Left kidney (tissue), 2 donors: ENCODE results near the gene HDX. TPM values are rescaled to one million over a fixed set of nuclear protein-coding genes. Genes with fewer than 3 reads are reported as not detected.
"Not testable (repeated sequence)": the region's sequence is repeated elsewhere in the genome, so short reads cannot be mapped to it uniquely, and the experiment has no call there.

ENCODE experiments used
- DNase-seq: peaks from one replicate; pipeline ENCODE4 v3.0.0-alpha.2; 2013
- polyA plus RNA-seq: library from polyadenylated mRNA; unstranded; fragments of 120-200 nt; gene quantifications from one replicate; pipeline ENCODE4 v1.2.1, GENCODE V29; 2013; ENCODE audit not compliant: insufficient read length

Gene HDX
- polyA plus RNA-seq, 1 donor: 6.6 TPM

DNA sequence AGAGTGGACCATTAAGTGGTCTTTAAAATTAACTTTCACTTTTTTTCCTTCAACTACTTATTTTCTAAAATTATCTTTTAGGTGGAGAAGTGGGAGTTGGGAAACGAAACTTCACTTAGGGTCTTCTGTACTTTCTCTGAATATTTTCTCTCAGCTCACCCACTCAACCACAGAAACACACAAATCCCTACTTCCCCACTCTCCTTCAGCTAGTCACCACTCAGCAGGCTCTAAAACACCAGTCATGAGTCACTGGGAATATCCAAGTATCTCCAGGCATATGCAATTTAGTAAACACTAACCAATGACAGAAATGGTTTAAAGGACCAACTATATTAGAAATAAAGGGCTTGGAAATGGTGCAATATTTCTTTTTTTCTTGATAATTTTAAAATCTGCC, 161.3 kb downstream of the HDX start:
- DNase-seq: no peak

DNA sequence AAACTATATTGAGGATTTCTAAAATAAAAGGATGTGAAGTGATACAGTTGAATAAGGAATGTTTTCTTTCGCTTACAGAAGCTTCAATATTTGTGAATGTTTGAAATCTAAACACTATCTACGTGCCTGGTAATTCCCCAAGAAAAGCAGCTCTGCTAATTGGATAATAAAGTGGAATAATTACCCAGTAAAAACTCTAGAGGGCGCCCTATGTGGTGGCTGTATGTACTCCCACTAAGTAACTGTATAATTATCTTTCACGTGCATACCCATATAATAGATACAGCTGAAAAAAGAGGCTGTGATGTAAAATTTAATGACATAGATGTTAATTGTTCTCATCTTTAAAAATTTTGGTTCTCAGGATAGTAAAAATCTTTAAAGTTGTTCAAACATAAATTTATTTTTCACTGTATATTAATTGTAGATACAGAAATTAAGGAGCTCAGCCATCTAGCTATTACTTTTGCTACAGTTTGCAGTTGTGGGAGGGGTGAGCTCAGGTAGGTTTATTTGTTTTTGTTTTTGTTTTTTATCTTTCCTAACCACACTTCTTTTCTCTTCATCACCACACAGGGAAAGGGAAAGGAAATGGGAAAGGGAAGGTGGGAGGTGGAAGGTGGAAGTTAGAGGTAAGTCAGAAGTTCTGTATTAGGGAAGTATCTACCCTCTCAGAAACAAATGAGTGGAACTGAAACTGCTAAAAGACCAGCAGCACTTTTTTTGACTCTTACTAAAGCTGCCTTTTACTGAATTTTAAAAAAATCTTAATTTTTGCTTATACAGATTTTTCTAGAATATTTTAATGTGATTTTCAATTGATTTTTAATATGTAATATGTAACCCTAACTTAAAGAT, 162.5 kb downstream of the HDX start:
- peak; percentile 3 for DNase-seq

DNA sequence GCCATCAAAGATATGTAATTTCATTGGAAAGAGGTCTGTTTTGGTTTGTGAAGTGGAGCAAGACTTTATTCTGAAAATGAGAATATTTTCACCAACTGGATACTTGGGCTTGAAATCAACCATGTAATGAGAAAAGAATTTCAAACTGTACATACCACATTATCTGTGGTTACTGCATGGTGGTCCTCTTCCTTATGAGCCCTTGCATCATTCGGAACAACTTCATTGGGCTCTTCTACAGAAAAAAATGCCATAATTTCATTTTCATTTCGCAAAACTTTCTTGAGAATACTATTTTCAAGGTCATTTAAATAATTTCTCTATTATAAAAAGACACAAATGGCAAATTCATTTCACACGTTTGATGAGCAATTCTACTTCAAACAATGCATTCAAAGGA, 165.6 kb downstream of the HDX start:
- no peak for DNase-seq

DNA sequence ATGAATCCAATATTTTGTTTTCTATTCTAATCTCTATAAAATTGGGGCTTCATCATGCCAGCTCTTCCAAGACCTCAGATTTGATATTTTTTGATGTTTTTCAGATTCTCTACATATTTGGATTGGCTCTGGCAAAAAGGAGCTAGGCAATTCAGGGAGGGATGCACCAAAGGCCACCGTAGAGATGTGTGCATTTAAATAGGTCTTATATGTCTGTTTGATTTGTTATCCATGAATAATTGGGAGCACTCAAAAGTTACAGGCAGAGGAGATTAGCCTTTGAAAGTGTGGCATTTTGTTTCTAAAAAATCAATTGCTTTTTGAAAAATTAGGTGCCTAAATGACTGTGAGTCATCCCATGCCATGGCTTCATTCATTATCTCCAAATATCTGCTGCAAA, 167.1 kb downstream of the HDX start:
- DNase-seq: no peak

DNA sequence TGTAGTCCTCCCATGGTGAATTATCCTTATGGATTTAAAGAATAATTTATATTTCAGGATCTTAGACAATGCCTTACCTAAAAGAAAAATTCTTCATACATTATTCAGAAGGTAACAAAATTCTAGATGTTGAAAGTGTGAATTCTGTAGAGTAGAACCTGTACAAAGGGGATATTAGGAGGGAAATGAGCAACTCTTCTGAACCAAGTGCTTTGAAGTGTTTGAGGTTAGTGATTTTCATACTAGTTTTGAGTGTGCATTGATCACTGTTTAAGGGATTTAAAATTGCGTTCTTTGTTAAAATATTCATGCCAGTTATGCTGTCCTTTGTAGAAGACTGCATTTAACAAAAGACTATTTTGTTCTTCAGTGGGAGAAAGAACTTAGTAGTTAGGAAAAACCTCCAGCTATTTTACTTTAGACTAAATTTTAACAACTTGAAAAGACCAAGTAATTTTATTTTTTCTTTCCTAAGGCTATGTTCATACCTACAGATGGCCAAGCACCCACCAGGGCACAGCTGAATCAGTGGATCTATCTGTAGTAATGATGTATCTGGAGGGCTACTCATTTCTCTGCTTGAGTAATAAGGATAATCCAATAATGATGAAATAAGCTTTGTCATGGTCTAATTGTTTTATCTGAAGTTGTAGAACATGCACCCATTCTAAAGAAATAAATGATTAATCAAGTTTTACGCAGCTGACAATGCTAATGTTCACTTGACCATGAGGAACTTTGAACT, 180.0 kb downstream of the HDX start:
- no peak for DNase-seq

DNA sequence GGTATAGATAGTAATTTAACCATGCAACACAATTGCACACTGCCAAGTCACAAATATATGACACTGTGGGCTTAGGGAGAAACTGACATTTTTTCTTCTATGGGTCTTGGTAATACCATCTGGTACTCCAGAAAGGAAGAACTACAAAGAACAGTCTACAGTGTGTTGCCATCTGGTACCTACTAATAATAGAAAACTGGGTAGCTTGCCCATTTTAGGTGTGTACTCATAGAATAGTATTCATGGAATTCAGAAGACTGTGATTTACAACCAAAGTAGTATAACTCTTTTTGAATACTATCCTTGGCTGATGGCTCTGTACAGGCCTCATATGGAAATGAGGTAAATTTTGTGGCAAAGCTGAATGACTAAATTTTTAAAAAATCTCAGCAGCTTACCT, 181.6 kb downstream of the HDX start:
- DNase-seq: no peak

DNA sequence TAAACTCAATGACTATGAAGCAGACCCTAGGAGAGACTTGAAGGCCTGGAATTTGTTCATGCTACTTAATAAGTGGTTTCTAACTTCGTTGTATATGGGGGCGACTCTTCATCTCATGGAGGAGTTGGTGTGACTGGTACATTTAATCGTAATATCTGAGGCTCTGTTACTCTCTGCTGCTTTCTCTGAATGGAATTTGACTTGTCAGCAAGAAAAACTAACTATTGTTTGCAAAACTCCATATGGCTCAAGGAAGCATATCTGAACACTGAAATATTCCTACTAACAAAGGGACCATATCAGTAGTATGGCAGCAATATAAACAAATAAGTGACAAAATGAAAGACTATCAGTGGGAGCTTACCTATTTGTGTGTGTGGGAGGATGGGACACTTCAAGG, 182.2 kb downstream of the HDX start:
- DNase-seq: no peak

DNA sequence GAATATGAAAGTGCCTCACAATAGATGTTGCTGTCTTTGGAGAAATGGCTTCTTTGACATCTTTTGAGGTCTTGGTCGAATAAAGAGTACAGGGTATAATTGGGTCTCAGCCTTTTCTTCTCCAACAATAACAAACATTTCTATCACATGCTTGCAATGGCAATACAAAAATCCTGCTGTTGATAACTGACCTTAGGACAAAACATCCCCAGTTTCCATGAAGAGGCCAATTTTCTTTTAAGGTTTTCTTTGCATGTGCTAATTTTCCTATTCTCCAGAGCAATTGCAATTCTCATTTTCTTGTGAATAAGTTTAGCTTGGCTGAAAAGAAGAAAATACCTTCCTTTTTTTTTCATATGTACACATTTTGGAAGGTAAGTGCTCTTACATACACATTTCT, 183.6 kb downstream of the HDX start:
- DNase-seq: no peak

DNA sequence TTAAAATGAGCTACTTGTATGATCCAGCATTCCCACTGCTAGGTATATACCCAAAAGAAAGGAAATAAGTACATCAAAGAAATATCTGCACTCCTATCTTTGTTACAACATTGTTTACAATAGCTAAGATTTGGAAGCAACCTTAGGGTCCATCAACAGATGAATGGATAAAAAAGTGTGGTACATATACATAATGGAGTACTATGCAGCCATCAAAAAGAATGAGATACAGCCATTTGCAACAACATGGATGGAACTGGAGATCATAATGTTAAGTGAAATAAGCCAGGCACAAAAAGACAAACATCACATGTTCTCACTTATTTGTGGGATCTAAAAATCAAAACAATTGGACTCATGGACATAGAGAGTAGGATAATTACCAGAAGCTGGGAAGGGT, 186.3 kb downstream of the HDX start:
- DNase-seq: not testable (repeated sequence)
